HEK293 (cell line): Measurements from ENCODE around the gene AIFM1.

Experiments
- AEBP2 ChIP-seq: fragments of 450-650 bp; formaldehyde crosslinking; IDR thresholded peaks from 2 replicates; pipeline ENCODE4 v1.5.1; 2016; ENCODE audit warnings: missing biosample characterization, missing genetic modification characterization, borderline replicate concordance
- GLIS1 ChIP-seq: fragments of 450-650 bp; formaldehyde crosslinking; IDR thresholded peaks from 2 replicates; pipeline ENCODE4 v1.5.1; 2016; ENCODE audit warnings: missing biosample characterization, missing genetic modification characterization
- KLF8 ChIP-seq: fragments of 450-650 bp; formaldehyde crosslinking; IDR thresholded peaks from 2 replicates; pipeline ENCODE4 v1.5.1; 2016; ENCODE audit warnings: missing biosample characterization, missing genetic modification characterization
- KLF9 ChIP-seq: fragments of 450-650 bp; formaldehyde crosslinking; IDR thresholded peaks from 2 replicates; pipeline ENCODE4 v1.5.1; 2016; ENCODE audit warnings: missing biosample characterization, missing genetic modification characterization, low read depth
- PRDM6 ChIP-seq: fragments of 450-650 bp; formaldehyde crosslinking; IDR thresholded peaks from 2 replicates; pipeline ENCODE4 v1.5.1; 2017; ENCODE audit warnings: missing biosample characterization, missing genetic modification characterization
- REPIN1 ChIP-seq: fragments of 450-650 bp; formaldehyde crosslinking; IDR thresholded peaks from 2 replicates; pipeline ENCODE4 v1.5.1; 2017; ENCODE audit warnings: missing biosample characterization, missing genetic modification characterization, low read depth
- SP7 ChIP-seq: fragments of 450-650 bp; formaldehyde crosslinking; IDR thresholded peaks from 2 replicates; pipeline ENCODE4 v1.5.1; 2016; ENCODE audit warnings: missing biosample characterization, missing genetic modification characterization
- ZBTB1 ChIP-seq: fragments of 450-650 bp; formaldehyde crosslinking; IDR thresholded peaks from 2 replicates; pipeline ENCODE4 v1.5.1; 2016; ENCODE audit warnings: missing biosample characterization, missing genetic modification characterization
- ZEB2 ChIP-seq: fragments of 450-650 bp; formaldehyde crosslinking; IDR thresholded peaks from 2 replicates; pipeline ENCODE4 v1.5.1; 2016; ENCODE audit warnings: missing biosample characterization, missing genetic modification characterization
- ZFP37 ChIP-seq: fragments of 450-650 bp; formaldehyde crosslinking; IDR thresholded peaks from 2 replicates; pipeline ENCODE4 v1.5.1; 2016; ENCODE audit warnings: missing biosample characterization, missing genetic modification characterization
- ZFP41 ChIP-seq: fragments of 450-650 bp; formaldehyde crosslinking; IDR thresholded peaks from 2 replicates; pipeline ENCODE4 v1.5.1; 2016; ENCODE audit warnings: missing biosample characterization, missing genetic modification characterization, borderline replicate concordance
- ZFP69B ChIP-seq: fragments of 450-650 bp; formaldehyde crosslinking; IDR thresholded peaks from 2 replicates; pipeline ENCODE4 v1.5.1; 2016; ENCODE audit warnings: missing biosample characterization, missing genetic modification characterization
- ZNF223 ChIP-seq: fragments of 450-650 bp; formaldehyde crosslinking; IDR thresholded peaks from 2 replicates; pipeline ENCODE4 v1.5.1; 2016; ENCODE audit warnings: missing biosample characterization, missing genetic modification characterization
- ZNF324 ChIP-seq: fragments of 450-650 bp; formaldehyde crosslinking; IDR thresholded peaks from 2 replicates; pipeline ENCODE4 v1.5.1; 2016; ENCODE audit warnings: missing biosample characterization, missing genetic modification characterization
- ZNF350 ChIP-seq: fragments of 450-650 bp; formaldehyde crosslinking; IDR thresholded peaks from 2 replicates; pipeline ENCODE4 v1.5.0; 2017; ENCODE audit warnings: missing biosample characterization, mild to moderate bottlenecking, missing genetic modification characterization
- ZNF366 ChIP-seq: fragments of 450-650 bp; formaldehyde crosslinking; conservative IDR thresholded peaks from 2 replicates; pipeline ENCODE4 v1.5.1; 2016; ENCODE audit warnings: missing biosample characterization, missing genetic modification characterization
- ZNF514 ChIP-seq: fragments of 450-650 bp; formaldehyde crosslinking; IDR thresholded peaks from 2 replicates; pipeline ENCODE4 v1.5.1; 2016; ENCODE audit warnings: missing biosample characterization, missing genetic modification characterization
- ZNF529 ChIP-seq: fragments of 450-650 bp; formaldehyde crosslinking; IDR thresholded peaks from 2 replicates; pipeline ENCODE4 v1.5.1; 2017; ENCODE audit warnings: missing genetic modification characterization, missing biosample characterization; ENCODE audit not compliant: insufficient replicate concordance
- ZNF544 ChIP-seq: fragments of 450-650 bp; formaldehyde crosslinking; IDR thresholded peaks from 2 replicates; pipeline ENCODE4 v1.5.0; 2017; ENCODE audit warnings: missing biosample characterization, missing genetic modification characterization
- ZNF561 ChIP-seq: fragments of 450-650 bp; IDR thresholded peaks from 2 replicates; pipeline ENCODE4 v1.5.1; 2018; ENCODE audit warnings: missing biosample characterization, missing genetic modification characterization, borderline replicate concordance
- ZNF600 ChIP-seq: fragments of 450-650 bp; formaldehyde crosslinking; IDR thresholded peaks from 2 replicates; pipeline ENCODE4 v1.5.1; 2016; ENCODE audit warnings: missing biosample characterization, missing genetic modification characterization
- ZNF629 ChIP-seq: fragments of 450-650 bp; formaldehyde crosslinking; IDR thresholded peaks from 2 replicates; pipeline ENCODE4 v1.5.1; 2017; ENCODE audit warnings: missing biosample characterization, missing genetic modification characterization
- ZNF777 ChIP-seq: fragments of 450-650 bp; formaldehyde crosslinking; IDR thresholded peaks from 2 replicates; pipeline ENCODE4 v1.5.1; 2017; ENCODE audit warnings: missing biosample characterization, missing genetic modification characterization, borderline replicate concordance
- ZNF785 ChIP-seq: fragments of 450-650 bp; formaldehyde crosslinking; IDR thresholded peaks from 2 replicates; pipeline ENCODE4 v1.5.1; 2016; ENCODE audit warnings: missing biosample characterization, missing genetic modification characterization
- ZNF792 ChIP-seq: fragments of 450-650 bp; formaldehyde crosslinking; IDR thresholded peaks from 2 replicates; pipeline ENCODE4 v1.5.1; 2016; ENCODE audit warnings: missing biosample characterization, missing genetic modification characterization
- ZNF830 ChIP-seq: fragments of 450-650 bp; IDR thresholded peaks from 2 replicates; pipeline ENCODE4 v1.5.0; 2018; ENCODE audit warnings: missing biosample characterization, missing genetic modification characterization, low read depth, mild to moderate bottlenecking, moderate library complexity
- ZNF837 ChIP-seq: fragments of 450-650 bp; formaldehyde crosslinking; IDR thresholded peaks from 2 replicates; pipeline ENCODE4 v1.5.1; 2016; ENCODE audit warnings: missing biosample characterization, missing genetic modification characterization
- TF ChIP-seq, protein P1 (sequence below): fragments of 450-650 bp; formaldehyde crosslinking; IDR thresholded peaks from 2 replicates; pipeline ENCODE4 v1.5.1; 2016; ENCODE audit warnings: missing biosample characterization, missing genetic modification characterization, borderline replicate concordance
- TF ChIP-seq, protein P2 (sequence below): fragments of 450-650 bp; formaldehyde crosslinking; conservative IDR thresholded peaks from 2 replicates; pipeline ENCODE4 v1.5.1; 2016; ENCODE audit warnings: low read depth, missing biosample characterization, missing genetic modification characterization
- TF ChIP-seq, protein P3 (sequence below): fragments of 450-650 bp; formaldehyde crosslinking; IDR thresholded peaks from 2 replicates; pipeline ENCODE4 v1.5.1; 2017; ENCODE audit warnings: missing biosample characterization, missing genetic modification characterization

AIFM1 gene

GRCh38 chrX:130108647-130109428 lies 56.8 kb downstream of the AIFM1 start (continued):
- TF ChIP-seq, protein P1, sequence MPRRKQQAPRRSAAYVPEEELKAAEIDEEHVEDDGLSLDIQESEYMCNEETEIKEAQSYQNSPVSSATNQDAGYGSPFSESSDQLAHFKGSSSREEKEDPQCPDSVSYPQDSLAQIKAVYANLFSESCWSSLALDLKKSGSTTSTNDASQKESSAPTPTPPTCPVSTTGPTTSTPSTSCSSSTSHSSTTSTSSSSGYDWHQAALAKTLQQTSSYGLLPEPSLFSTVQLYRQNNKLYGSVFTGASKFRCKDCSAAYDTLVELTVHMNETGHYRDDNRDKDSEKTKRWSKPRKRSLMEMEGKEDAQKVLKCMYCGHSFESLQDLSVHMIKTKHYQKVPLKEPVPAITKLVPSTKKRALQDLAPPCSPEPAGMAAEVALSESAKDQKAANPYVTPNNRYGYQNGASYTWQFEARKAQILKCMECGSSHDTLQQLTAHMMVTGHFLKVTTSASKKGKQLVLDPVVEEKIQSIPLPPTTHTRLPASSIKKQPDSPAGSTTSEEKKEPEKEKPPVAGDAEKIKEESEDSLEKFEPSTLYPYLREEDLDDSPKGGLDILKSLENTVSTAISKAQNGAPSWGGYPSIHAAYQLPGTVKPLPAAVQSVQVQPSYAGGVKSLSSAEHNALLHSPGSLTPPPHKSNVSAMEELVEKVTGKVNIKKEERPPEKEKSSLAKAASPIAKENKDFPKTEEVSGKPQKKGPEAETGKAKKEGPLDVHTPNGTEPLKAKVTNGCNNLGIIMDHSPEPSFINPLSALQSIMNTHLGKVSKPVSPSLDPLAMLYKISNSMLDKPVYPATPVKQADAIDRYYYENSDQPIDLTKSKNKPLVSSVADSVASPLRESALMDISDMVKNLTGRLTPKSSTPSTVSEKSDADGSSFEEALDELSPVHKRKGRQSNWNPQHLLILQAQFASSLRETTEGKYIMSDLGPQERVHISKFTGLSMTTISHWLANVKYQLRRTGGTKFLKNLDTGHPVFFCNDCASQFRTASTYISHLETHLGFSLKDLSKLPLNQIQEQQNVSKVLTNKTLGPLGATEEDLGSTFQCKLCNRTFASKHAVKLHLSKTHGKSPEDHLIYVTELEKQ = no peak
- TF ChIP-seq ZFP41 (tag by site-specific recombination) (no peak), ZNF366 (tag by site-specific recombination) (no peak), KLF8 (tag by site-specific recombination) (no peak), ZNF777 (no peak), AEBP2 (no peak), ZFP69B (tag by site-specific recombination) (peak; percentile 90), ZNF600 (tag by site-specific recombination) (no peak), ZEB2 (tag by site-specific recombination) (no peak), ZNF837 (tag by site-specific recombination) (no peak), ZNF350 (tag by site-specific recombination) (no peak), ZBTB1 (tag by site-specific recombination) (no peak), ZNF629 (tag by site-specific recombination) (no peak), ZNF792 (no peak), REPIN1 (no peak), ZFP37 (tag by site-specific recombination) (no peak), ZNF529 (tag by site-specific recombination) (no peak), ZNF785 (tag by site-specific recombination) (no peak), ZNF561 (tag by site-specific recombination) (no peak), PRDM6 (tag by site-specific recombination) (no peak), ZNF514 (tag by site-specific recombination) (no peak), SP7 (tag by site-specific recombination) (peak; percentile 44; the same call in 1 of the 2 replicates), KLF9 (peak; percentile 93), GLIS1 (tag by site-specific recombination) (peak; percentile 76), ZNF544 (tag by site-specific recombination) (no peak), ZNF223 (tag by site-specific recombination) (0 out of 2 replicates have a peak, but pooled peaks have one; percentile 54), ZNF324 (tag by site-specific recombination) (no peak), ZNF830 (tag by site-specific recombination) (no peak)
- TF ChIP-seq, protein P2, sequence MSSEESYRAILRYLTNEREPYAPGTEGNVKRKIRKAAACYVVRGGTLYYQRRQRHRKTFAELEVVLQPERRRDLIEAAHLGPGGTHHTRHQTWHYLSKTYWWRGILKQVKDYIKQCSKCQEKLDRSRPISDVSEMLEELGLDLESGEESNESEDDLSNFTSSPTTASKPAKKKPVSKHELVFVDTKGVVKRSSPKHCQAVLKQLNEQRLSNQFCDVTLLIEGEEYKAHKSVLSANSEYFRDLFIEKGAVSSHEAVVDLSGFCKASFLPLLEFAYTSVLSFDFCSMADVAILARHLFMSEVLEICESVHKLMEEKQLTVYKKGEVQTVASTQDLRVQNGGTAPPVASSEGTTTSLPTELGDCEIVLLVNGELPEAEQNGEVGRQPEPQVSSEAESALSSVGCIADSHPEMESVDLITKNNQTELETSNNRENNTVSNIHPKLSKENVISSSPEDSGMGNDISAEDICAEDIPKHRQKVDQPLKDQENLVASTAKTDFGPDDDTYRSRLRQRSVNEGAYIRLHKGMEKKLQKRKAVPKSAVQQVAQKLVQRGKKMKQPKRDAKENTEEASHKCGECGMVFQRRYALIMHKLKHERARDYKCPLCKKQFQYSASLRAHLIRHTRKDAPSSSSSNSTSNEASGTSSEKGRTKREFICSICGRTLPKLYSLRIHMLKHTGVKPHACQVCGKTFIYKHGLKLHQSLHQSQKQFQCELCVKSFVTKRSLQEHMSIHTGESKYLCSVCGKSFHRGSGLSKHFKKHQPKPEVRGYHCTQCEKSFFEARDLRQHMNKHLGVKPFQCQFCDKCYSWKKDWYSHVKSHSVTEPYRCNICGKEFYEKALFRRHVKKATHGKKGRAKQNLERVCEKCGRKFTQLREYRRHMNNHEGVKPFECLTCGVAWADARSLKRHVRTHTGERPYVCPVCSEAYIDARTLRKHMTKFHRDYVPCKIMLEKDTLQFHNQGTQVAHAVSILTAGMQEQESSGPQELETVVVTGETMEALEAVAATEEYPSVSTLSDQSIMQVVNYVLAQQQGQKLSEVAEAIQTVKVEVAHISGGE (tag by site-specific recombination) = no peak
- TF ChIP-seq, protein P3, sequence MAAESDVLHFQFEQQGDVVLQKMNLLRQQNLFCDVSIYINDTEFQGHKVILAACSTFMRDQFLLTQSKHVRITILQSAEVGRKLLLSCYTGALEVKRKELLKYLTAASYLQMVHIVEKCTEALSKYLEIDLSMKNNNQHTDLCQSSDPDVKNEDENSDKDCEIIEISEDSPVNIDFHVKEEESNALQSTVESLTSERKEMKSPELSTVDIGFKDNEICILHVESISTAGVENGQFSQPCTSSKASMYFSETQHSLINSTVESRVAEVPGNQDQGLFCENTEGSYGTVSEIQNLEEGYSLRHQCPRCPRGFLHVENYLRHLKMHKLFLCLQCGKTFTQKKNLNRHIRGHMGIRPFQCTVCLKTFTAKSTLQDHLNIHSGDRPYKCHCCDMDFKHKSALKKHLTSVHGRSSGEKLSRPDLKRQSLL = no peak
